Central memory CD8-positive, alpha-beta T cell (primary cell): ENCODE results near the gene COL26A1.
"Not testable (repeated sequence)": the region's sequence is repeated elsewhere in the genome, so short reads cannot be mapped to it uniquely, and the experiment has no call there.

Experiments
- ATAC-seq: fragments of 150-1000 bp; cut with Tn5 transposase; replicated peaks from 2 replicates; pipeline ENCODE4 v1.10.0; 2022; ENCODE audit warnings: mild to moderate bottlenecking, moderate FRiP score, moderate number of reproducible peaks; ENCODE audit not compliant: poor library complexity, severe bottlenecking; ENCODE audit errors: extremely low read depth
- DNase-seq, 2 donors: peaks; one replicate each; pipeline ENCODE4 v3.0.0; 2021; ENCODE audit warnings: low spot score in 2 of 2
- H3K27ac Mint-ChIP-seq: one replicate; pipeline ENCODE4 v1.8.0; 2022; ENCODE audit warnings: low read depth, mild to moderate bottlenecking, moderate library complexity, mixed read lengths
- H3K27me3 Mint-ChIP-seq: one replicate; pipeline ENCODE4 v1.8.0; 2022; ENCODE audit warnings: mixed read lengths
- H3K36me3 Mint-ChIP-seq: one replicate; pipeline ENCODE4 v1.8.0; 2022; ENCODE audit warnings: mild to moderate bottlenecking, moderate library complexity, mixed read lengths; ENCODE audit not compliant: insufficient read depth
- H3K4me1 Mint-ChIP-seq: one replicate; pipeline ENCODE4 v1.8.0; 2022; ENCODE audit warnings: mixed read lengths
- H3K4me3 Mint-ChIP-seq: one replicate; pipeline ENCODE4 v1.8.0; 2022; ENCODE audit warnings: mild to moderate bottlenecking, moderate library complexity, mixed read lengths
- H3K9me3 Mint-ChIP-seq: one replicate; pipeline ENCODE4 v1.8.0; 2022; ENCODE audit warnings: mixed read lengths

COL26A1 gene

GRCh38 chr7:101349300-101349699 lies 13.4 kb upstream of the COL26A1 start:
- H3K4me1 Mint-ChIP-seq, DNase-seq, H3K4me3 Mint-ChIP-seq, H3K9me3 Mint-ChIP-seq, H3K36me3 Mint-ChIP-seq, H3K27ac Mint-ChIP-seq, ATAC-seq: not testable (repeated sequence)
- peaks cover 12% of the 10 kb centered on the region for H3K27me3 Mint-ChIP-seq

GRCh38 chr7:101352920-101353308 lies 9.8 kb upstream of the COL26A1 start:
- no peak overlapping the region for H3K27ac Mint-ChIP-seq
- peaks cover 30% of the 10 kb centered on the region for H3K27me3 Mint-ChIP-seq
- ATAC-seq (no peak), DNase-seq (no peak)
- no peak overlapping the region for H3K4me3 Mint-ChIP-seq
- H3K9me3 Mint-ChIP-seq, result no peaks in the 10 kb centered on the region
- H3K4me1 Mint-ChIP-seq, result no peaks in the 10 kb centered on the region
- H3K36me3 Mint-ChIP-seq, result peaks cover 5% of the 10 kb centered on the region

GRCh38 chr7:101357433-101357832 lies 5.2 kb upstream of the COL26A1 start:
- DNase-seq (no peak), ATAC-seq (no peak)
- Mint-ChIP-seq H3K36me3 (no peaks in the 10 kb centered on the region), H3K27me3 (peaks cover 26% of the 10 kb centered on the region), H3K4me1 (no peaks in the 10 kb centered on the region), H3K4me3 (no peak overlapping the region), H3K27ac (no peak overlapping the region), H3K9me3 (no peaks in the 10 kb centered on the region)

- Mint-ChIP-seq H3K27me3 (peaks cover 48% of the 10 kb centered on the region), H3K4me1 (no peaks in the 10 kb centered on the region), H3K27ac (no peak overlapping the region), H3K4me3 (peak overlapping the region; percentile 53), H3K9me3 (no peaks in the 10 kb centered on the region), H3K36me3 (no peaks in the 10 kb centered on the region)
- ATAC-seq (no peak), DNase-seq (no peak)
Measured at GRCh38 chr7:101363196-101363733, 590 bp downstream of the COL26A1 start.

GRCh38 chr7:101363734-101364374 lies 1.2 kb downstream of the COL26A1 start:
- Mint-ChIP-seq H3K27me3 (peaks cover 53% of the 10 kb centered on the region), H3K27ac (no peak overlapping the region), H3K9me3 (no peaks in the 10 kb centered on the region), H3K4me1 (no peaks in the 10 kb centered on the region), H3K36me3 (no peaks in the 10 kb centered on the region), H3K4me3 (peak overlapping the region; percentile 53)
- ATAC-seq (peak; percentile 74), DNase-seq (peak; percentile 35 to 51)

GRCh38 chr7:101365956-101366355 lies 3.3 kb downstream of the COL26A1 start:
- no peaks in the 10 kb centered on the region for H3K36me3 Mint-ChIP-seq
- H3K4me3 Mint-ChIP-seq, result no peak overlapping the region
- DNase-seq (no peak), ATAC-seq (no peak)
- no peaks in the 10 kb centered on the region for H3K4me1 Mint-ChIP-seq
- peaks cover 63% of the 10 kb centered on the region for H3K27me3 Mint-ChIP-seq
- H3K27ac Mint-ChIP-seq, result no peak overlapping the region
- no peaks in the 10 kb centered on the region for H3K9me3 Mint-ChIP-seq

- H3K27ac Mint-ChIP-seq, result no peak overlapping the region
- H3K4me3 Mint-ChIP-seq, result no peak overlapping the region
- no peaks in the 10 kb centered on the region for H3K9me3 Mint-ChIP-seq
- DNase-seq (no peak), ATAC-seq (no peak)
- H3K27me3 Mint-ChIP-seq, result peaks cover 71% of the 10 kb centered on the region
- no peaks in the 10 kb centered on the region for H3K36me3 Mint-ChIP-seq
- H3K4me1 Mint-ChIP-seq, result no peaks in the 10 kb centered on the region
Measured at GRCh38 chr7:101367676-101368075, 5.0 kb downstream of the COL26A1 start.

GRCh38 chr7:101368422-101369165 lies 5.9 kb downstream of the COL26A1 start:
- Mint-ChIP-seq H3K27ac (no peak overlapping the region), H3K4me3 (no peak overlapping the region), H3K4me1 (no peaks in the 10 kb centered on the region), H3K36me3 (no peaks in the 10 kb centered on the region), H3K9me3 (no peaks in the 10 kb centered on the region), H3K27me3 (peaks cover 80% of the 10 kb centered on the region)
- no peak for ATAC-seq
- no peak for DNase-seq

- H3K27me3 Mint-ChIP-seq, result peaks cover 73% of the 10 kb centered on the region
- no peaks in the 10 kb centered on the region for H3K9me3 Mint-ChIP-seq
- H3K27ac Mint-ChIP-seq, result no peak overlapping the region
- DNase-seq (no peak), ATAC-seq (no peak)
- H3K4me3 Mint-ChIP-seq, result peak overlapping the region; percentile 1
- H3K36me3 Mint-ChIP-seq, result no peaks in the 10 kb centered on the region
- no peaks in the 10 kb centered on the region for H3K4me1 Mint-ChIP-seq
Measured at GRCh38 chr7:101370836-101371235, 8.2 kb downstream of the COL26A1 start.

- no peaks in the 10 kb centered on the region for H3K4me1 Mint-ChIP-seq
- DNase-seq (no peak), ATAC-seq (no peak)
- no peaks in the 10 kb centered on the region for H3K36me3 Mint-ChIP-seq
- peaks cover 46% of the 10 kb centered on the region for H3K27me3 Mint-ChIP-seq
- no peak overlapping the region for H3K27ac Mint-ChIP-seq
- H3K9me3 Mint-ChIP-seq, result no peaks in the 10 kb centered on the region
- no peak overlapping the region for H3K4me3 Mint-ChIP-seq
Measured at GRCh38 chr7:101373812-101374614, 11.3 kb downstream of the COL26A1 start.

- Mint-ChIP-seq H3K27ac (peak overlapping the region; percentile 33), H3K9me3 (no peaks in the 10 kb centered on the region), H3K4me1 (no peaks in the 10 kb centered on the region), H3K36me3 (no peaks in the 10 kb centered on the region), H3K27me3 (peaks cover 46% of the 10 kb centered on the region), H3K4me3 (no peak overlapping the region)
- DNase-seq, result no peak
- ATAC-seq, result no peak
Measured at GRCh38 chr7:101374990-101375389, 12.3 kb downstream of the COL26A1 start.

- Mint-ChIP-seq H3K4me1 (no peaks in the 10 kb centered on the region), H3K27ac (no peak overlapping the region)
Measured at GRCh38 chr7:101376601-101377000, 13.9 kb downstream of the COL26A1 start.

More at GRCh38 chr7:101376601-101377000, 13.9 kb downstream of the COL26A1 start:
- no peak overlapping the region for H3K4me3 Mint-ChIP-seq
- DNase-seq, result no peak
- no peaks in the 10 kb centered on the region for H3K9me3 Mint-ChIP-seq
- H3K36me3 Mint-ChIP-seq, result no peaks in the 10 kb centered on the region
- peaks cover 30% of the 10 kb centered on the region for H3K27me3 Mint-ChIP-seq
- no peak for ATAC-seq
